ENCODE results near the gene MCTP2.

GRCh38 chr15:94287794-94288246 lies 56.5 kb downstream of the MCTP2 start:
- TF ChIP-seq, protein P1, sequence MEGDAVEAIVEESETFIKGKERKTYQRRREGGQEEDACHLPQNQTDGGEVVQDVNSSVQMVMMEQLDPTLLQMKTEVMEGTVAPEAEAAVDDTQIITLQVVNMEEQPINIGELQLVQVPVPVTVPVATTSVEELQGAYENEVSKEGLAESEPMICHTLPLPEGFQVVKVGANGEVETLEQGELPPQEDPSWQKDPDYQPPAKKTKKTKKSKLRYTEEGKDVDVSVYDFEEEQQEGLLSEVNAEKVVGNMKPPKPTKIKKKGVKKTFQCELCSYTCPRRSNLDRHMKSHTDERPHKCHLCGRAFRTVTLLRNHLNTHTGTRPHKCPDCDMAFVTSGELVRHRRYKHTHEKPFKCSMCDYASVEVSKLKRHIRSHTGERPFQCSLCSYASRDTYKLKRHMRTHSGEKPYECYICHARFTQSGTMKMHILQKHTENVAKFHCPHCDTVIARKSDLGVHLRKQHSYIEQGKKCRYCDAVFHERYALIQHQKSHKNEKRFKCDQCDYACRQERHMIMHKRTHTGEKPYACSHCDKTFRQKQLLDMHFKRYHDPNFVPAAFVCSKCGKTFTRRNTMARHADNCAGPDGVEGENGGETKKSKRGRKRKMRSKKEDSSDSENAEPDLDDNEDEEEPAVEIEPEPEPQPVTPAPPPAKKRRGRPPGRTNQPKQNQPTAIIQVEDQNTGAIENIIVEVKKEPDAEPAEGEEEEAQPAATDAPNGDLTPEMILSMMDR (IDR thresholded peaks at IDR 0.05), result no peak
- TF ChIP-seq POLR2AphosphoS5 (IDR thresholded peaks at IDR 0.05; ENCODE audit: low read depth, low read length), result no peak

All from Panc1 (cell line).